Osteoblast (primary cell): ENCODE results near the gene AP1S3. TPM values are rescaled to one million over a fixed set of nuclear protein-coding genes. Genes with fewer than 3 reads are reported as not detected.

ENCODE experiments used
- DNase-seq: peaks from one replicate; pipeline ENCODE4 v3.0.0; 2011; ENCODE audit warnings: low spot score, mixed read lengths; ENCODE audit not compliant: insufficient read length; ENCODE audit errors: missing footprints
- H2AFZ ChIP-seq: 2 replicates; pipeline ENCODE4 v1.6.0; 2011; ENCODE audit warnings: mild to moderate bottlenecking, low read length
- H3K27ac ChIP-seq: 2 replicates; pipeline ENCODE4 v1.5.1; 2011; ENCODE audit warnings: mild to moderate bottlenecking, low read depth, low read length, moderate library complexity
- H3K27me3 ChIP-seq: 2 replicates; pipeline ENCODE4 v1.6.0; 2012; ENCODE audit warnings: mild to moderate bottlenecking, control low read depth, inconsistent platforms, low read length, moderate library complexity; ENCODE audit not compliant: insufficient read depth
- H3K36me3 ChIP-seq: 2 replicates; pipeline ENCODE4 v1.5.1; 2011; ENCODE audit warnings: mild to moderate bottlenecking, low read length, control low read depth, moderate library complexity; ENCODE audit not compliant: insufficient read depth
- H3K4me1 ChIP-seq: 2 replicates; pipeline ENCODE4 v1.5.1; 2011; ENCODE audit warnings: mild to moderate bottlenecking, low read length, control low read depth, moderate library complexity; ENCODE audit not compliant: insufficient read depth
- H3K4me2 ChIP-seq: 2 replicates; pipeline ENCODE4 v1.6.0; 2011; ENCODE audit warnings: mild to moderate bottlenecking, low read length; ENCODE audit not compliant: insufficient read depth
- H3K4me3 ChIP-seq: fragments of 200-600 bp; sonication (generic); 3 replicates; pipeline ENCODE4 v1.5.1; 2012; ENCODE audit warnings: mild to moderate bottlenecking, low read length, inconsistent platforms; ENCODE audit not compliant: insufficient read depth
- H3K79me2 ChIP-seq: 2 replicates; pipeline ENCODE4 v1.6.0; 2012; ENCODE audit warnings: mild to moderate bottlenecking, low read length, control low read depth, inconsistent platforms; ENCODE audit not compliant: insufficient read depth
- H3K9me3 ChIP-seq: 2 replicates; pipeline ENCODE4 v1.5.1; 2011; ENCODE audit warnings: low read depth, low read length, control low read depth
- H4K20me1 ChIP-seq: 2 replicates; pipeline ENCODE4 v1.6.0; 2012; ENCODE audit warnings: mild to moderate bottlenecking, low read length, control low read depth; ENCODE audit not compliant: insufficient read depth
- total RNA-seq: library from RNA; depleted of rRNA; stranded (reverse); fragments of >200 nt; gene quantifications from 2 replicates; pipeline ENCODE4 v1.2.3, GENCODE V29; 2012
- TF ChIP-seq, protein P1 (sequence below): IDR thresholded peaks from 2 replicates; pipeline ENCODE4 v1.5.1; 2011; ENCODE audit warnings: mild to moderate bottlenecking, low read depth, low read length, moderate library complexity; ENCODE audit errors: extremely low read depth

Gene AP1S3
- total RNA-seq, 1 donor, result 2.2 TPM

DNA sequence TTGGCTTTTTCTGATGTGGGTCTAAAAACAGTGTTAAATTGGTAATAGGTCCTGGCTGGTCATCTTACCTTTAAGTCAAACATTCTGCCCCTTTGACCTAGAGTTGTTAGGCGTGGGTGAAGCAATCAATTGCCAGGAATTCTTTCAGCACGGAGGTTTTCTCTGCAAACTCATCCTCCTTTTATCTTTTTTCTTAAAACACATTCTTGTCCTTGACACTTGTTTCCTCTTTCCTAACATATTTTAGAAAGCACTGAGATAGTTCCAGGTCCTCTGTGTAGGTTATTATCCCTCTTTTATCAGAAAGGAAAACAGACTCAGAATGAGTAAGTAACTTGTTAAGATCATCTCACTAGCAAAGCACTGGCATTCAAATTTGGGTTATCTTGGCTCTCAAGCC, 18.6 kb upstream of the AP1S3 start:
- Histone ChIP-seq H3K27ac (peak overlapping the region; percentile 6), H3K4me2 (peak overlapping the region; percentile 7), H2AFZ (no peak overlapping the region), H4K20me1 (no peaks in the 10 kb centered on the region), H3K79me2 (no peaks in the 10 kb centered on the region), H3K4me1 (peaks cover 28% of the 10 kb centered on the region), H3K27me3 (no peaks in the 10 kb centered on the region), H3K4me3 (no peak overlapping the region), H3K36me3 (no peaks in the 10 kb centered on the region), H3K9me3 (no peaks in the 10 kb centered on the region)
- DNase-seq, result peak; percentile 82
- TF ChIP-seq, protein P1, sequence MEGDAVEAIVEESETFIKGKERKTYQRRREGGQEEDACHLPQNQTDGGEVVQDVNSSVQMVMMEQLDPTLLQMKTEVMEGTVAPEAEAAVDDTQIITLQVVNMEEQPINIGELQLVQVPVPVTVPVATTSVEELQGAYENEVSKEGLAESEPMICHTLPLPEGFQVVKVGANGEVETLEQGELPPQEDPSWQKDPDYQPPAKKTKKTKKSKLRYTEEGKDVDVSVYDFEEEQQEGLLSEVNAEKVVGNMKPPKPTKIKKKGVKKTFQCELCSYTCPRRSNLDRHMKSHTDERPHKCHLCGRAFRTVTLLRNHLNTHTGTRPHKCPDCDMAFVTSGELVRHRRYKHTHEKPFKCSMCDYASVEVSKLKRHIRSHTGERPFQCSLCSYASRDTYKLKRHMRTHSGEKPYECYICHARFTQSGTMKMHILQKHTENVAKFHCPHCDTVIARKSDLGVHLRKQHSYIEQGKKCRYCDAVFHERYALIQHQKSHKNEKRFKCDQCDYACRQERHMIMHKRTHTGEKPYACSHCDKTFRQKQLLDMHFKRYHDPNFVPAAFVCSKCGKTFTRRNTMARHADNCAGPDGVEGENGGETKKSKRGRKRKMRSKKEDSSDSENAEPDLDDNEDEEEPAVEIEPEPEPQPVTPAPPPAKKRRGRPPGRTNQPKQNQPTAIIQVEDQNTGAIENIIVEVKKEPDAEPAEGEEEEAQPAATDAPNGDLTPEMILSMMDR, result no peak

DNA sequence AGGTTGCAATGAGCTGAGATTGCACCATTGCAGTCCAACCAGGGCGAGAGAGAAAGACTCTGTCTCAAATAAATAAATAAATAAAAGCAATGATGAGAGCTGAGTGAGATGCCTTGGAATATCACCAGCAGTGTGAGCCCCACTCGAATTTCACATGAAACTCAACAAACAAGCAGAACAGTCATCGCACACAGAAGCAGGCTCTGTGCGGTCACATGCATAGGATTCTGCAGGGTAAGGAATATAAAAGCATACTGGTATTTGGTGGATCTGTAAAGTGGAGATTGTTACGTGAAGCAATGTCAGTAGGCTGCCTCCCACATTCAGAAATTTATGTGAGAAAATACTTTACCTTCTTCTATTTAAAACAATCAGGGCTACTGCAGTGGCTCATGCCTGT, 18.0 kb upstream of the AP1S3 start:
- Histone ChIP-seq H3K27me3 (no peaks in the 10 kb centered on the region), H3K9me3 (no peaks in the 10 kb centered on the region), H3K27ac (peak overlapping the region; percentile 6), H3K79me2 (no peaks in the 10 kb centered on the region), H3K4me3 (no peak overlapping the region), H2AFZ (no peak overlapping the region), H4K20me1 (no peaks in the 10 kb centered on the region), H3K4me1 (peaks cover 22% of the 10 kb centered on the region), H3K36me3 (no peaks in the 10 kb centered on the region), H3K4me2 (no peak overlapping the region)
- TF ChIP-seq, protein P1, result no peak
- peak; percentile 66 for DNase-seq

DNA sequence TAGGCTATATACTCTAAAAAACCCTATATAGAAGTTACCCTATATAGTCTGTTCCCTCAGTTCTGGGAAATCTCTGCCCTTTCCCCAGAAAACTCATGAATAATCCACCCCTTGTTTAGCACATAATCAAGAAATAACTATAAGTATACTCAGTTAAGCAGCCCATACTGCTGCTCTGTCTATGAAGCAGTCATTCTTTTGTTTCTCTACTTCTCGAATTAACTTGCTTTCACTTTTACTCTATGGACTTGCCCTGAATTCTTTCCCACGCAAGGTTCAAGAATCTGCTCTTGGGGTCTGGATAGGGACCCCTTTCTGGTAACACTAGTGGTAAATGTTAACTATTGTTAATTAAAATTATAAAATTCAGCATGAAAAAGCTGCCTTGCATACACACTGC, 17.4 kb upstream of the AP1S3 start:
- Histone ChIP-seq H3K27ac (no peak overlapping the region), H3K79me2 (no peaks in the 10 kb centered on the region), H3K4me3 (no peak overlapping the region), H3K4me1 (peaks cover 21% of the 10 kb centered on the region), H3K9me3 (no peaks in the 10 kb centered on the region), H4K20me1 (no peaks in the 10 kb centered on the region), H3K4me2 (no peak overlapping the region), H2AFZ (no peak overlapping the region), H3K36me3 (no peaks in the 10 kb centered on the region), H3K27me3 (no peaks in the 10 kb centered on the region)
- DNase-seq, result no peak
- TF ChIP-seq, protein P1, result no peak

- TF ChIP-seq, protein P1, result no peak
- Histone ChIP-seq H3K79me2 (no peaks in the 10 kb centered on the region), H4K20me1 (no peaks in the 10 kb centered on the region), H3K4me2 (no peak overlapping the region), H3K4me1 (peaks cover 21% of the 10 kb centered on the region), H3K27me3 (no peaks in the 10 kb centered on the region), H3K36me3 (no peaks in the 10 kb centered on the region), H2AFZ (no peak overlapping the region), H3K4me3 (no peak overlapping the region), H3K9me3 (no peaks in the 10 kb centered on the region), H3K27ac (peak overlapping the region; percentile 10)
- DNase-seq, result no peak
These were observed 16.0 kb upstream of the AP1S3 start for GRCh38 chr2:223853425-223853837.
